Measurements from ENCODE around the gene MACO1. TPM values are rescaled to one million over a fixed set of nuclear protein-coding genes. Genes with fewer than 3 reads are reported as not detected.

The MACO1 gene
- total RNA-seq, 1 experiment from 2014 or later = 84.0 TPM

- in situ Hi-C loops (cut with HindIII; ENCODE audit: low sequenced_read_pairs) = no loop called here
- no peak for DNase-seq (ENCODE audit: low spot score)
Measured at GRCh38 chr1:25533775-25534409, 103.2 kb downstream of the MACO1 start.

DNA sequence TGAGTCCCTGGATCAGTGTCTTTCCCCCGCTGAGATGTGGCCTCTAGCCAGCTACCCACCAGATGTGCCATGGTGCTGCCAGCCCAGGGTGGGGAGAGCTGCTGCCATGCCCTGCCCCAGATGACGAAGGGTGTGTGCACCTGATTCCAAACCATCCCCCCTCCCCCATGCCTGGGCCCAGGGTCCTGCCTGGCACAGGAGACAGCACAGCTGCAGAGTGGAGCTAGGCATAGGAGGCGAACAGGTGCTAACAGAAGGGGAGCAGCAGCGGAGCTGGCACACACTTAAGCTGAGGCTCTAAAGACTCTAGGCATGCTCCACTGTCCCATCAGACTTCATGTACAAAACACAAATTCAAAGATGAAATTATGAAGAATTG lies 103.7 kb downstream of the MACO1 start:
- peak; percentile 78 for DNase-seq (ENCODE audit: low spot score)
- in situ Hi-C loops (cut with HindIII; ENCODE audit: low sequenced_read_pairs) = no loop called here

DNA sequence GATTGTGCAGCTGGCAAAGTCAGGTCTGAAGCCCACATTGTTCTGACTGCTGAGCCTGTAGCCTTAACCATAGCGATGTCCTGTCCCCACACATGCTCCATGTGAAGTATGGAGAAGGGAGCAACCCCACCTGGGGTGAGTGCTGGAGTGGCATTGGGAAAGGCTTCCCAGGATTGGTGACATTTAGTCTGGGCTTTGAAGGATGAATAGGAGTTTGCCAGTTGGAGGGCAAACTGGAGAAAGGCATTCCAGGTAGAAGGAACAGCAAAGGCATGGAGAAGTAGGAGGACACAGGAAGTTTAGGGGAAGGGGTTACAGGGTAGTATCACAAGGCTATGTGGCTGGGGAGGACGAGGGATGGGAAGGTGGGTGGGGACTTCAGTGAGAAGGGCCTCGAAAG lies 105.4 kb downstream of the MACO1 start:
- in situ Hi-C loops (cut with HindIII; ENCODE audit: low sequenced_read_pairs) = no loop called here
- DNase-seq (ENCODE audit: low spot score) = no peak

GRCh38 chr1:25537153-25537831 lies 106.6 kb downstream of the MACO1 start:
- in situ Hi-C loops (cut with HindIII; ENCODE audit: low sequenced_read_pairs) = no loop called here
- no peak for DNase-seq (ENCODE audit: low spot score)

DNA sequence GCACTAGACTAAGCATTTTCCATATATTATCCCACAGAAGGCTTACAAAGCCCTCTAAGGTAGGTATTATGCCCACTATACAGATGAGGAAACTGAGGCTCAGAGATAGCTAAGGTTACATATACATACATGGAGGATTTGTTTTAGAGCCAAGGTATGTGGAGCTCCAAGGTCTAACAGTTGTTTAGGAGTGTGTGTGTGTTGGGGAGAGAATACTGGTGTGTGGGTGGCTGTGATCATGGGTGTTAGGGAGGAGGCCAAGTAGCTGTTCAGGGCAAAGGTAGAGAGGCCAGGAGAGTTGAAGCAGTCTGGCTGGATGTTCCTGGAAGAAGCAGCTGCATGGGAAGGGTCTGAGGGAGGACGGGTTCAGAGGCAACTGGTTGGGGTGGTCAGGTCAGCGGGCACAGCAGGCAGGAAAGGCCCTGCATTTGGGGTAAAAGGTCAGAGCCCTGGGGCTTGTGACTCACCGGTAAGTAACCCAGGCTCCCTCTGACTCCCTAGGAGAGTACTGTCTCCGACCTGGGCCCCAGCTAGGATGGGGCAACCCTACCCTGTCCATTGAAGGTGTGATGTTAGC lies 107.6 kb downstream of the MACO1 start:
- no peak for DNase-seq (ENCODE audit: low spot score)
- in situ Hi-C loops (cut with HindIII; ENCODE audit: low sequenced_read_pairs) = no loop called here

DNA sequence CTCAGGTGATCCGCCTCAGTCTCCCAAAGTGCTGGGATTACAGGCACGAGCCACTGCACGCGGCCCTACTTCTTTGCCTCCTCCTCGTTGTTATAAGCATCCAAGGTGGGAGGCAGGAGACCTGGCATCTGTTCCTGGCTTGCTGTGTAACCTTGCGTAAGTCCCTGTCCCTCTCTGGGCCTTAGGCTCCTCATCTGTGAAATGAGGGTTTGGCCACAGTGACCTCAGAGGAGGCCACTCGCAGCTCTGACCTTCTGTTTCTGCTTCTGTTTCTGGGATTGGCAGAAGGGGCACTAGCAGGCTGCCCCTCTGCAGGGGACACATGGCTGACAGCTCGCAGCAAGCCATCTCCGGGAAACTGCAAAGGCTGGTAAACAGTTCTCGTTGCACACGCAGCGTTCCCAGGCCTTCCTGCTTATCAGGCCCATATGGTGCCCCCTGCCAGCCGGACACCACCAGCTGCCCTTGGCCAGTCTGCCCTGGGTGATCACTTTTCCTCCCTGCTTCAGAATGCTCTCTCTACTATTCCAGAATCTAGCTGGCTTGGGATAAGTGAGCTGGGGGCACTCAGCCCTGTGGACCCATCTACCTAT lies 110.1 kb downstream of the MACO1 start:
- in situ Hi-C loops (cut with HindIII; ENCODE audit: low sequenced_read_pairs) = no loop called here
- peak; percentile 99 for DNase-seq (ENCODE audit: low spot score)

- in situ Hi-C loops (cut with HindIII; ENCODE audit: low sequenced_read_pairs) = no loop called here
- no peak for DNase-seq (ENCODE audit: low spot score)
Measured at GRCh38 chr1:25541425-25541824, 110.7 kb downstream of the MACO1 start.

DNA sequence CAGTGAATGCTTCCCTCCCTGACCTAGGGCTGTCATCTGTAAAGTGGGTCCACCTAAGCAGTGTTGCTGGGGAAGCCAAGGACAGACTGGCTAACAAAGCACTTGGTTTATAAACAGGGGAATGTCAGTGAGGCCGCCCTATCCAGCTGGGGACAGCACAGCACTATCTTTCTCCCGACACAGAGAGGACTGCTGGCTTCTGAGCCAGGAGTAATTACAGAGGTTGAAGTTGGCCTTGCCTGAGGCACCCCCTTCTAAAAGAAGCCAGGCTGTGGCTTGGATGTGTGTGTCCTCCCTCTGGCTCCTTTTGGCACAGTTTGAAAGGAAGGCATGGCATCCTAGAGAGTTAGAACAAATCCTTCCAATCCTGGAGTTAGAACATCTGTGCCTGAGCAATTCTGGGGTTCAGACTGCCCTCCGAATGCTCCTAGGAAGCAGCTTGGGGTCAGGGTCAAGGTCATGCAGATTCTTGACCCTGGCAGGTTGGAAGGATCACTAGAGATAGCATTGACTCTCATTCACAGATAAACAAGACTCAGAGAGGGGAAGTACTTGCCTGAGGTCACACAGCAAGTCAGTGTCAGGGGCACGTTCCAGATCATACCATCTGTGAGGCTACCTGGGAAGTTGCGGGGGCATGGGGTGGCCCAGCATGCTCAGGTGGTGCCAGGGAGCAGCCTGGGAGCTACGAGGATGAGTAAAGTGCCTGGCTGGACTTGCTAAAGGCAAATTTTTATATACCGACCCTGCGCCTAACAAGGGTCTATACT lies 111.4 kb downstream of the MACO1 start:
- no peak for DNase-seq (ENCODE audit: low spot score)
- in situ Hi-C loops (cut with HindIII; ENCODE audit: low sequenced_read_pairs) = no loop called here

GRCh38 chr1:25543005-25543424 lies 112.3 kb downstream of the MACO1 start:
- in situ Hi-C loops (cut with HindIII; ENCODE audit: low sequenced_read_pairs) = no loop called here
- no peak for DNase-seq (ENCODE audit: low spot score)

DNA sequence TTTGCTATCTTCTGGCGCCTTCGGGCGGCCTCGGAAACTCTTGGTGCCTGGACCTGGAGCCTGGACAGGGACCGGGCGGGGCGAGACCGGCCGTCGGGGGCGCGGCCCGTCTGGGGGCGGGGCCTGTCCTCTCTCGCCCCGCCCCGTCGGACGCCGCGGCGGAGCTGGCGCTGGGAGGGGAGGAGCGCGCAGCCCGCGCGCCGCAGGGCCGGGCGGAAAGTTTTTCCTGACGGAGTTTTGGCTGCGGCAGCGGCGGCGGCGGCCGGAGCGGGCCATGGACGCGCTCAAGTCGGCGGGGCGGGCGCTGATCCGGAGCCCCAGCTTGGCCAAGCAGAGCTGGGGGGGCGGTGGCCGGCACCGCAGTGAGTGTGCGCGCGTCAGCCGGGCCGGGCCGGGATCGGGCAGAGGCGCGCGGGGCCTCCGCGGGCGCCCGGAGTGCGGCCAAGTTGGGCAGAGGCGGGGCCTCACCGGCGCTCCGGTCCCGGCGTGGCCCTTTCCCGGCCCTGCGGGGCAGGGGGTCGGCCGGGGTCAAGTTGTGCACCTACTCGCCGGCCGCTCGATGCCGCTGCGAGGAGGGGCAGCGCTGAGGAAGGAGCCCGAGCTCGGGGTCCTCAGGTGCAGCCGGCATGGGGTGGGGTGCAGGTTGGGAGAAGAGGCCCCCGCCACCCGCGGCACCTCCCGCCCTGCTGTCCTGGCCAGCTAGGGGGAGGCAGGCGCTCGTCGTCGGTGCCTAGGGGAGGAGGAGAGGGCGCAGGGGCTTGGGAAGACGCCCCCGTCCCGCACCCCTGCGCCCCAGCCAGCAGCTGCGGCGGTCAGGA lies 112.9 kb downstream of the MACO1 start, which contains the start of gene LDLRAP1:
Gene LDLRAP1 (plus strand): TSS at position 182 of the 818 bp plus-strand sequence. CDS start 93 bp downstream, at position 275.
- peak; percentile 89 for DNase-seq (ENCODE audit: low spot score)
- in situ Hi-C loops (cut with HindIII; ENCODE audit: low sequenced_read_pairs) = no loop called here

GRCh38 chr1:25544243-25544764 lies 113.6 kb downstream of the MACO1 start:
- no peak for DNase-seq (ENCODE audit: low spot score)
- in situ Hi-C loops (cut with HindIII; ENCODE audit: low sequenced_read_pairs) = no loop called here

DNA sequence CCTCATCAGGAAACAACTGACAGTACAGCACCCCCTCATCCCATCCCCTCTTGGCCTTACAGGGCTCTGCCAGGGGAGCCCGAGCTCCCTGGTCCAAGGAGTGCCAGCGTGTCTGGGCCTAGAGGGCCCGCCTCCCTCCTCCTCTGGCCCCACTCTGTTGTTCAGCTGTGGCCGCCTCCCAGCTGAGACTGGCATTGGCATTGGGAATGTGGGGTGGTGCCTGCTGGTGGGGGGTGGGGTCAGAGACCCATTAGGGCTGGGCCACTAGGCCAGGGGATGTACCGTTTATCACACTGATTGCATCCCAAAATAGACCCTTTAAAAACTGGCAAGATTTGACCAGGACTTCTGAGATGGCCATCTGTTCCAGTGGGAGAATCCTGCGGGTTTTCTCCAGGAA lies 114.1 kb downstream of the MACO1 start:
- in situ Hi-C loops (cut with HindIII; ENCODE audit: low sequenced_read_pairs) = no loop called here
- DNase-seq (ENCODE audit: low spot score) = peak; percentile 66

DNA sequence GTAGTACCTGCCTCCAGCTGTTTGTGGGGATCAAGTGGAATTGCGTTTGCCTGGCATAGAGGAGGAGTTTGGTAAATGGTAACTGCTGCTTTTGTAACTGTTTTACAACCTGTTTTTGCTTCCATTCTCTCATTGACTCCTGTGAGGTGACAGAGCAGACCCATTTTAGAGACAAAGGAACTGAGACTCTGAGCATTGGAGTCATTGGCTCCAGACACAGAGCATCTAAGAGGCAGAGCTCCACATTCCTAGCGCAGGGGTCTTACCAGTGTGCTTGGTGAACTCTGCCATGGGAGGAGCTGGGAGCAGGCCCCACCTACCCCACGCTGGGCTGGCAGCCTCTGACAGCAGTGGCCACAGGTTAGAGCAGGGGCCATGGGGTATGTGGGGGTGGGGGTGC lies 115.1 kb downstream of the MACO1 start:
- in situ Hi-C loops (cut with HindIII; ENCODE audit: low sequenced_read_pairs) = no loop called here
- DNase-seq (ENCODE audit: low spot score) = no peak

- DNase-seq (ENCODE audit: low spot score) = no peak
- in situ Hi-C loops (cut with HindIII; ENCODE audit: low sequenced_read_pairs) = no loop called here
Measured at GRCh38 chr1:25546193-25546592, 115.5 kb downstream of the MACO1 start.

DNA sequence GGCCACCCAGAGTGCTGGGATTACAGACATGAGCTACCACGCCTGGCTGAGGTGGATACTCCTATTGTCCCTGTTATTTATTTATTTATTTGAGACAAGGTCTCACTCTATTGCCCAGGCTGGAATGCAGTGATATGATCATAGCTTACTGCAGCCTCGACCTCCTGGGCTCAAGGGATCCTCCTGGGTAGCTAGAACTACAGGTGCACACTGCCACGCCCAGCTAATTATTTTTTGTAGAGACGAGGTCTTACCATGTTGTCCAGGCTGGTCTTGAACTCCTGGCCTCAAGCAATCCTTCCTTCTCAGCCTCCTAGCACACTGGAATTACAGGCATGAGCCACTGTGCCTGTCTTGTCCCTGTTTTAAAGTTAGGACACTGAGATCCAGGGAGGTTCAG lies 117.9 kb downstream of the MACO1 start:
- in situ Hi-C loops (cut with HindIII; ENCODE audit: low sequenced_read_pairs) = no loop called here
- no peak for DNase-seq (ENCODE audit: low spot score)

DNA sequence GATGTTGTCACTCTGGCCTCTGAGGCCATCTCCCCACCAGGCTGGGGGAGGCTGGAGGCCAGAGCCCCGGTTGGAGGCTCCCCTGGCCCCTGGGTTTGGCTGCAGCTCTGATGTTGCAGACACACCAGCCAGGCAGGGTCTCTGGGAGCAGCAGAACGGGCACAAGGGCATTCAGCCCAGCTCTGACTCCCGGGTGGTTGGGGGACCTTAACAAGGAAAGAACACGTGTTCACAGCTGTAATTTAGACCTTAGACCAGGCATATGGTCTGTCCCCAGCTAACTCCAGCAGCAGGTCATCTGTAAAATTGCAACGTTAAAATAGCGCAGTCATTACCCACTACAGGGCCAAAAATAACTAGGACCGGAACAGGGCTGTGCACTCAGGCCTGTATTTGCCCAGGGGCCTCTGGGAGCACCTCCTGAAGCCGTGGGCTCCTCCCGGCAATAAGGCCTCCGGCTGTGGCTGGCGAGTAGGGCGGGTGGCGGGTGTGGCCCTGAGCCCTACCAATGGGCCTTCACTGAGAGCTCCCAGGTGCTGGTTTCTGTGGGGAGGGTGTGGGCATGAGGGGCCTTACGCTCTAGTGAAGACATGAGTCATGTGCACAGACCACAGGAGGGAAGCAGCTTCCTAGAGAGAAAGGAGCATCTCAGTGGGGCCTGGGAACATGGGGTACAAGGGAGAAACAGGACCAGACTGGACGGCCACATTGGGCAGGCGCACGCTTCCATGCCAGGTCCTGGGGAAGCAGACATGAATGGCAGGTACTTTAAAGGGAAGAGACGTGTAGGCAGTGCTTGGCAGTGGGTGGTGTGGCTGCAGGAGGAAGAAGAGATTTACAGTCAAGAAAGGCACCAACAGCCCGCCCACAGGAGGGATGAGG lies 118.8 kb downstream of the MACO1 start:
- peak; percentile 67 for DNase-seq (ENCODE audit: low spot score)
- in situ Hi-C loops (cut with HindIII; ENCODE audit: low sequenced_read_pairs) = no loop called here
